Gastroesophageal sphincter (tissue), 3 donors: Measurements from ENCODE around the gene TADA2A.

Experiments
- EP300 ChIP-seq: sonication (generic); formaldehyde crosslinking; IDR thresholded peaks from one replicate; pipeline ENCODE4 v1.6.1; 2017; ENCODE audit warnings: antibody characterized with exemption, mild to moderate bottlenecking
- POLR2AphosphoS5 ChIP-seq: sonication (generic); formaldehyde crosslinking; IDR thresholded peaks from one replicate; pipeline ENCODE4 v1.6.1; 2017; ENCODE audit warnings: antibody characterized with exemption
- TF ChIP-seq, protein P1 (sequence below), 4 experiments: fragments of 200-600 bp in 2 of 4; fragments of 450-650 bp in 2 of 4; sonication (generic) in 1 of 4; IDR thresholded peaks; one replicate each; pipeline ENCODE4 v1.5.1; 2017 to 2019; ENCODE audit warnings: antibody characterized with exemption in 4 of 4, mild to moderate bottlenecking in 2 of 4, moderate library complexity in 2 of 4

DNA sequence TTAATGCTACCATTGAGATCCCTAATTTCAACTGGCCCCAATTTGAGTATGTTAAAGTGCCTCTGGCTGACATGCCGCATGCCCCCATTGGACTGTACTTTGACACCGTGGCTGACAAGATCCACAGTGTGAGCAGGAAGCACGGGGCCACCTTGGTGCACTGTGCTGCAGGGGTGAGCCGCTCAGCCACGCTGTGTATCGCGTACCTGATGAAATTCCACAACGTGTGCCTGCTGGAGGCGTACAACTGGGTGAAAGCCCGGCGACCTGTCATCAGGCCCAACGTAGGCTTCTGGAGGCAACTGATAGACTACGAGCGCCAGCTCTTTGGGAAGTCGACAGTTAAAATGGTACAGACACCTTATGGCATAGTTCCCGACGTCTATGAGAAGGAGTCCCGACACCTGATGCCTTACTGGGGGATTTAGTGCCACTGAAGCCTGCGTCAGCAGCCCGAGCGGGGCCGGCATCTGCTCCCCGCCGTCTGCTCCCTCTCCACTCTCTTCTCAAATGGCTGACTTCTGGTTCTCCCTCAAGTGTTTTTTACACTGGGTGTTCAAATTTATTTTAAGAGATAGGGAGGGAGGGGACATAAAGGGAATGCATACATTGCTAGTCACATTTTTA lies 105.9 kb downstream of the TADA2A start:
- TF ChIP-seq, protein P1, sequence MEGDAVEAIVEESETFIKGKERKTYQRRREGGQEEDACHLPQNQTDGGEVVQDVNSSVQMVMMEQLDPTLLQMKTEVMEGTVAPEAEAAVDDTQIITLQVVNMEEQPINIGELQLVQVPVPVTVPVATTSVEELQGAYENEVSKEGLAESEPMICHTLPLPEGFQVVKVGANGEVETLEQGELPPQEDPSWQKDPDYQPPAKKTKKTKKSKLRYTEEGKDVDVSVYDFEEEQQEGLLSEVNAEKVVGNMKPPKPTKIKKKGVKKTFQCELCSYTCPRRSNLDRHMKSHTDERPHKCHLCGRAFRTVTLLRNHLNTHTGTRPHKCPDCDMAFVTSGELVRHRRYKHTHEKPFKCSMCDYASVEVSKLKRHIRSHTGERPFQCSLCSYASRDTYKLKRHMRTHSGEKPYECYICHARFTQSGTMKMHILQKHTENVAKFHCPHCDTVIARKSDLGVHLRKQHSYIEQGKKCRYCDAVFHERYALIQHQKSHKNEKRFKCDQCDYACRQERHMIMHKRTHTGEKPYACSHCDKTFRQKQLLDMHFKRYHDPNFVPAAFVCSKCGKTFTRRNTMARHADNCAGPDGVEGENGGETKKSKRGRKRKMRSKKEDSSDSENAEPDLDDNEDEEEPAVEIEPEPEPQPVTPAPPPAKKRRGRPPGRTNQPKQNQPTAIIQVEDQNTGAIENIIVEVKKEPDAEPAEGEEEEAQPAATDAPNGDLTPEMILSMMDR (IDR thresholded peaks at IDR 0.05): no peak
- TF ChIP-seq POLR2AphosphoS5: no peak
- no peak for TF ChIP-seq EP300
